SJSA1 (cell line): ENCODE data around the gene TMEM176A. TPM values are rescaled to one million over a fixed set of nuclear protein-coding genes. Genes with fewer than 3 reads are reported as not detected.
A peak's percentile ranks its signal among the peaks of the same experiment; 100 is the strongest.

Source experiments
- DNase-seq, 2 experiments: peaks; one replicate each; pipeline ENCODE4 v3.0.0-alpha.2; 2015 to 2020; ENCODE audit warnings: low spot score in 2 of 2, low read depth in 1 of 2
- H3K27ac ChIP-seq: fragments of 250-450 bp; sonication (Bioruptor Pico); 2 replicates; pipeline ENCODE4 v1.5.1; 2020; ENCODE audit warnings: mild to moderate bottlenecking, moderate library complexity
- H3K27me3 ChIP-seq: fragments of 250-450 bp; sonication (Bioruptor Pico); replicated peaks from 2 replicates; pipeline ENCODE4 v1.5.1; 2020; ENCODE audit warnings: mild to moderate bottlenecking, moderate library complexity
- H3K36me3 ChIP-seq: fragments of 250-450 bp; sonication (Bioruptor Pico); 2 replicates; pipeline ENCODE4 v1.5.1; 2020; ENCODE audit warnings: mild to moderate bottlenecking
- H3K4me1 ChIP-seq: fragments of 250-450 bp; sonication (Bioruptor Pico); replicated peaks from 2 replicates; pipeline ENCODE4 v1.6.1; 2021; ENCODE audit warnings: mild to moderate bottlenecking
- H3K4me3 ChIP-seq: fragments of 250-450 bp; sonication (Bioruptor Pico); 2 replicates; pipeline ENCODE4 v1.5.1; 2020; ENCODE audit warnings: mild to moderate bottlenecking
- H3K9me3 ChIP-seq: fragments of 250-450 bp; sonication (Bioruptor Pico); replicated peaks from 2 replicates; pipeline ENCODE4 v1.5.1; 2020; ENCODE audit warnings: mild to moderate bottlenecking
- total RNA-seq: library from RNA; depleted of rRNA; stranded (reverse); fragments of >200 nt; shearing (Covaris generic); gene quantifications from 2 replicates; pipeline ENCODE4 v1.2.3, GENCODE V29; 2014

The TMEM176A gene
- total RNA-seq, 1 experiment from 2014 or later, result not detected

DNA sequence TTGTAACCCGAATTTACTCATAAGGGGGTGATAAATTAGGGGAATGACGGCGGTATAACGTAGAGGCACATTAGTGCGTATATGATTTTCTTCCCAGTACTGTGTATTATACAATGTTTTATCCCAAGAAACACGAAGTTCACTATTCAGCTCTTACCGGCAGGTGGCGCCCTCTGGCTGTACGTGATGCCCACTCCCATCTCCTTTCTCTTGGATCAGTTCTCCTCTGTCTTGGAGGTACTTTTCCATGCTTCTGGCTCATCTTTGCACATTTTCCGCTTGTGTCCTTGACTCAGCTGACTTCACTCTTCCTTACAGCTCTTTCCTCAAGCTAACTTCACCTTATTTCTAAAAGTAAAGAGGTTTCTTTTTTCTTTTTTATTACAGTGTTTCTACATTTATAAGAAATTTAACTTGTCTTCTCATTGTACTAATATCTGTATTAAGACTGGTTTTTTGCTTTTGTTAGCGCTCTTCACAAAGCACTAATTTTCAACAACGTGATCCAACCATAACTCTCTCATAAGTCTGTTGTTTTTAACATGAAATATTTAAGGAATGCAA, 21.7 kb upstream of the TMEM176A start:
- Histone ChIP-seq H3K4me3 (no peak overlapping the region), H3K27ac (no peak overlapping the region), H3K4me1 (no peaks in the 10 kb centered on the region), H3K9me3 (no peaks in the 10 kb centered on the region), H3K36me3 (no peaks in the 10 kb centered on the region), H3K27me3 (peaks cover 6% of the 10 kb centered on the region; the same call in 1 of the 2 replicates)
- DNase-seq, result peak; percentile 44 to 71

DNA sequence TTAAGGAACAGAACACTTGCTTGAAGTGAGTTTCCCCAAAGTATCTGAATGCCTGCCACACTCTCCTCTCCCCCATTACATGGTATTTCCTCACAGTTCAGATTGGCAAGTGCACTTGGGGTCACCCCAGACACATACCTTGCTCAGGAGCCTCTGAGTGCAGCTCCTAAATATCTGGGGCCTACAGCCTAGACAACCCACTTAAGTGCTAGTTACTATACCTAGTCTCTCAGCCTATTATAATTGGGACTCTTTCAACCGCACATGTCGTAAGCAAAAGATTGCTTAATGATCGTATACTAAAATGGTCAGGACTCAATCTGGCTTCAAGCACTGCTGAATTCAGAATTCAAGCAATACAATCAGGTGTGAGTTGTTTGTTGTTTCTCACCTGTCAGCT, 20.3 kb upstream of the TMEM176A start:
- DNase-seq, result no peak
- Histone ChIP-seq H3K27ac (no peak overlapping the region), H3K4me3 (no peak overlapping the region), H3K9me3 (no peaks in the 10 kb centered on the region), H3K4me1 (no peaks in the 10 kb centered on the region), H3K27me3 (peaks cover 6% of the 10 kb centered on the region; the same call in 1 of the 2 replicates), H3K36me3 (no peaks in the 10 kb centered on the region)

DNA sequence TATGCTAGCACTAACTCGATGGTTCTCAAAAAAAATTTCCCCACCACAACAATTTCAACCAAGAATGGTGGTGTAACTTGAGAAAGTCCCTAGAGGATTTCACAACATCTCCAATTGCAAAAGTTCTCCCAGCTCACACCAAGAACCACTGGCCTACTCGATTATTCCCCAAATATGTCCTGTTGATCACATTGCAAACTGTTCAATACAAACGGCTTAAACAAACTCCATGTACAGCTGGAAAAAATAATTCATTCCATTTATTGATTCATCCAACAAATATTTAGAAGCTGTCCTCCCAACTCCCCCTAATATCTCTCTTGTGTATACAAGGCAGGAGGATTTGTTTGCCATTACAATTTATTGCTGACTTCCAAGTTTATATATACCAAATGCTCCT, 19.5 kb upstream of the TMEM176A start:
- DNase-seq, result no peak
- Histone ChIP-seq H3K27ac (no peak overlapping the region), H3K4me3 (no peak overlapping the region), H3K9me3 (no peaks in the 10 kb centered on the region), H3K36me3 (no peaks in the 10 kb centered on the region), H3K4me1 (no peaks in the 10 kb centered on the region), H3K27me3 (peaks cover 6% of the 10 kb centered on the region; the same call in 1 of the 2 replicates)

DNA sequence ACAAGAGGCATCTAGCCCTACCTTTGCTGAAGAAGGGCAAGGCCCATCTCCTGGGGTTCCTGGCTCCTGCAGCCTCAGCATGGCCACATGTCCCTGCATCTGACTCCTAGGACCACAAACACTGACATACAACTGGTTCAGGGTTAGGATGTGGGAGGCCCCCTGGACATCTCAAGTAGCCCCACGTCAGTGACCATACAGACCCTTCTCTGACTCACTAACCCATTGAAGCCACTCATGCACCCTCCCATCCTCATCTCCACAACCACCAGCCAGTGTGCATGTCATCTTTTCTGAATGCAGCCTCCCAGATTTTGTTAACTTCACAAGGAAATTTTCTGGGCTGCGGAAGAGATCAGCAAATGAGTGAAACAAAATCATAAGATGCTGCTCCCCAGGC, 18.6 kb upstream of the TMEM176A start:
- no peak for DNase-seq
- no peaks in the 10 kb centered on the region for H3K9me3 ChIP-seq
- H3K27me3 ChIP-seq, result peaks cover 1% of the 10 kb centered on the region; the same call in 1 of the 2 replicates
- H3K4me1 ChIP-seq, result no peaks in the 10 kb centered on the region
- H3K36me3 ChIP-seq, result no peaks in the 10 kb centered on the region
- no peak overlapping the region for H3K4me3 ChIP-seq
- H3K27ac ChIP-seq, result no peak overlapping the region

DNA sequence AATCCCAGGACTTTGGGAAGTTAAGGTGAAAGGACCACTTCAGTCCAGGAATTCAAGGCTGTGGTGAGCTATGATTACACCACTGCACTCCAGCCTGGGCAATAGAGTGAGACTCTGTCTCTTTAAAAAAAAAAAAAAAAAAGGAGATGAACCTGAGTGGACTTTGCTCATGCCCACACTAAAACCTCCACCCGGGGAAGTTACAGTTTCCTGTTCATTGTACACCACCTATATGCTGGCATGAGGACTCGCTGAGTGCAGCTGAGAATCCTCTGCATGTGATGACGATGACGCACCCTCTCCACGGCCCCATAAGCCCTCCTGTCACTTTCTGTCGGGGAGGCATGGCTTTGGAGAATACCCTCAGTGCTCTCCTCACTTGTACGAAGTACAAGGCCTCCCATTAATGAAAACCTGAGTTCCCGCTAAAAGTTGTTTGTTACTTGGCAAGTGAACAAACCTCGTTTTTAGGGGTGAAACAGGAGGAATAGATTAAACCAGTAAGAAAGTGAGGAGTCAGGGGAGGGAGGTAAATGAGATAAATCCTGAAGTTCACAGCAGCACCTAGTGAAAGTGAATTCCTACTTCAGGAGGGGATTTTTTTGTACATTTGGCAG, 16.3 kb upstream of the TMEM176A start:
- 0 out of 2 replicates have a peak, but pooled peaks cover 3% of the 10 kb centered on the region for H3K27me3 ChIP-seq
- H3K4me3 ChIP-seq, result no peak overlapping the region
- H3K9me3 ChIP-seq, result no peaks in the 10 kb centered on the region
- no peak for DNase-seq
- no peak overlapping the region for H3K27ac ChIP-seq
- no peaks in the 10 kb centered on the region for H3K4me1 ChIP-seq
- H3K36me3 ChIP-seq, result no peaks in the 10 kb centered on the region

DNA sequence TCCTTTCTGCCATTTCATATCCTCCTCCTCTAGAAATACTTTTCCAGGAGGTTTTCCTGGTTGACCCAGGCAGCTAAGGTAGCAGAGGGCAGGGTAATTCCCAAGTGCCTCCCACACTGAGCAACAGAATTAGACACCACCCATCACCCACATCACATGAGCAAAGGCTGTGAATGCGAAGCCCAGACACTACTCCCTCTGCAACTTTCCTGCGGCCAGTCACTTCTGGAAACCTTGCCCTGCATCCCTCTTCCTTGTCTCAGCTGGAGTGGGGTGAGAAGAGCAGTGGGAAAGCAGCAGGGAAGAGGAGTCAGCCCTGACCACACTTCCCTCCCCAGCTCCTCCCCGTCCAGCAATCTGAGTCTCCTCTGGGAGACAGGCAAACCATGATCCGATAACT, 15.6 kb upstream of the TMEM176A start:
- no peak overlapping the region for H3K27ac ChIP-seq
- no peaks in the 10 kb centered on the region for H3K36me3 ChIP-seq
- no peak overlapping the region for H3K4me3 ChIP-seq
- DNase-seq, result no peak
- H3K27me3 ChIP-seq, result peaks cover 3% of the 10 kb centered on the region; the same call in 1 of the 2 replicates
- H3K4me1 ChIP-seq, result no peaks in the 10 kb centered on the region
- H3K9me3 ChIP-seq, result no peaks in the 10 kb centered on the region

DNA sequence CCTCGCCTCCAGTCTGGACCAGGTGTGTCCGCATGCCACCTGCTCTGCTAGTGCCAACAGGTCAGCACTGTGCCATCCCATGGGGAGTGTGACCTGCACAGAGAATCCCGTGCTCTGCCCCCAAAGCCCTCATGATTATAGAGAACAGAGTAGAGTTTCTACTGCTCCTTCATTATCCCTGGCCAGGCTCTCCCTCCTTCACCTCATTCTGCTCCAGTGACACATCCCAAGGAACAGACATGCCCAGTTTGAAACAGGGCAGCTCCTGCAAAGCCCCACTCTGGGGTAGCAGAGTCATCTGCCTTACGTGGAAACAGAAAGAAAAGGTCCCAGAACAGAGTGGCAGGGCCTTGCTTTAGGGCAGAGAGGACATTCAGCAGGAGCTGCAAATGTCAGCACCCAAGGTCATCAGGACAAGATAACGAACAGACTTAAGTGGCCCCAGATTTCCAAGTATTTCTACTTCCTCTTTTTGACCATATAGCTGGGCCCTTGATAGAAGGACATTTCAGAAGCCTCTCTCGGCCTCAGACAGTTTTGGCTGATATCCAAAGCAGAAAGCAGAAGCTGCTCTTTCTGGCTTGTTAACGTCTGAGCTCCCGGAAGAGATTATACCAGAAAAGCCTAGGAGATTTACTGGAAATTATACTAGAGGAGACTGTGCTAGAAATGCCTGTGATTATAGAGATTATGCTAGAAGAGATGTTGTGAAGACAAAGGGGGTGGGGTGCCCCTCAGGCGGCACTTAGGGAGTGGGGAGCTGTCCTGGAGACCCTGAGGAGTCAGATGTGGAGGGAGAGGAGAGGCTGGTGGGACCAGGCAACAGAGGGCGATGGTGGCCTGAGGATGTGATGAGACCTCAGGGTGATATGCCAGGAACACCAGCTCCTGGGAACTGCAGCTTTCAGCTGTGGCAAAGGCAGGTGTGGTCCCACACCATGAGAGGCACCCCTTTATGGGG, 13.0 kb upstream of the TMEM176A start:
- DNase-seq, result no peak
- Histone ChIP-seq H3K27me3 (peaks cover 15% of the 10 kb centered on the region), H3K9me3 (no peaks in the 10 kb centered on the region), H3K4me3 (no peak overlapping the region), H3K27ac (no peak overlapping the region), H3K36me3 (no peaks in the 10 kb centered on the region), H3K4me1 (no peaks in the 10 kb centered on the region)

DNA sequence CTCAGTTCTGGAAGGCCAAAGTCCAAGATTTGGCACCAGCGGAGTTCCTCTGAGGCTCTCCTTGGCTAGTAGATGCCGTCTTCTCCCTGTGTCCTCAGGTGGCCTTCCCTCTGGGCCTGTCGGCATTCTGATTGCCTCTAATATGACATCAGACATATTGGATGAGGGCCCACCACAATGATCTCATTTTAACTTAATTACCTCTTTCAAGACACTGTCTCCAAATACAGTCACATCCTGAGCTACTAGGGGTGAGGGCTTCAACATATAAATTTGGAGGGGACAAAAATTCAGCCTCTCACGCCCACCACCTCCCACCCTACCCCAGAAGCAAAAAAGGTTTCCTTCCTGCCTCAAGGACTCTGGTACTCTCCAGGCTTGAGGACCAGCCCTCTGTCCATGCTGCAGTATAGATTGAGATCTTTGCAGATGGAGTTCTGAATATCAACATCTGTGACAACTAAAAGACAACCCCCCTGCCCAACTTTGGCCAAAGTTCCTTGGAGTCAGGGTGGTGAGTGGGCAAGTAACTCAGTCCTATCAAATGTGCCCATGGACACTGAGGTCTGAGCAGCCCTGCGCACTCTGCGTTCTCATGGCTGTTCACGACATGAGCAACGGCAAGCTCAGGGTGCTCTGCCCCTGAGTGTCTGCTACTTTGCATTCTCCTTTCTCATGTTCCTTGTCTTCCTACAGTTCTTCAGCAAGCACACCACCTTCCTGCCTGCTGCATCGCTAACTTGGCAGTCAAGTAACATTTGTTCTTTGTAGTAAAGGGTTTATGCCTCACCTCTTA, 11.9 kb upstream of the TMEM176A start:
- H3K9me3 ChIP-seq, result no peaks in the 10 kb centered on the region
- no peaks in the 10 kb centered on the region for H3K4me1 ChIP-seq
- H3K36me3 ChIP-seq, result no peaks in the 10 kb centered on the region
- no peak overlapping the region for H3K27ac ChIP-seq
- peaks cover 15% of the 10 kb centered on the region for H3K27me3 ChIP-seq
- DNase-seq, result no peak
- no peak overlapping the region for H3K4me3 ChIP-seq

DNA sequence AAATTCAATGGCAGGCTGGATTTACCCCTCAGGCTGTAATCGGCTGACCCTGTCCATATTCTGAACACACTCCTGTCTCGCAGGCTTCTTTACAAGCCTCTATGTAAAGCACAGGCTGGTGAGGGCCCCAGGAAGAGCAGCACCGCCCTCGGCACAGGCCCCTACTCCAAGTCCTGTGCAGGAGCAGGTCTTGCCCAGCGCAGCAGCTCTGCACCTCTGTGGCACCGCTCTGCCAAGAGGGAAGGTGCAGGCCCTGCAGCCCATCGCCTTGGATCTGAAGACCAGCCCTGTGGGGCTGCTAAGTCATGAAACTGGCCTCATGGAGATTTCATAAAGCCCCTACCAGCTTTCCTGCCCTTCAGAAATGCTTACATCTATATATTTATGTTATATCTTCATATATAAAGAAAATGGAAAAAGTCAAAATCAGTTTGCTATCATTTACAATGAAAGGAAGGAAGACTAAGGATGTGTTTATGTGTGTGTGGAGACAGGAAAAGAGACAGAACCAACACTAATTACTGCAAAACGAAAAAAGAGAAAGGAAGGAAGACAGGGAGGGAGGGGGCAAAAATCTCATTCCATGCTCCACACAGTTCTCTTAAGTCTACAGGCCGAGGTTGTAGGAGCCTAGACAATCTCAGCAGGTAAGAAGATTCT, 10.0 kb upstream of the TMEM176A start:
- Histone ChIP-seq H3K27ac (no peak overlapping the region), H3K36me3 (no peaks in the 10 kb centered on the region), H3K27me3 (peaks cover 15% of the 10 kb centered on the region), H3K9me3 (no peaks in the 10 kb centered on the region), H3K4me1 (no peaks in the 10 kb centered on the region), H3K4me3 (no peak overlapping the region)
- DNase-seq, result no peak

DNA sequence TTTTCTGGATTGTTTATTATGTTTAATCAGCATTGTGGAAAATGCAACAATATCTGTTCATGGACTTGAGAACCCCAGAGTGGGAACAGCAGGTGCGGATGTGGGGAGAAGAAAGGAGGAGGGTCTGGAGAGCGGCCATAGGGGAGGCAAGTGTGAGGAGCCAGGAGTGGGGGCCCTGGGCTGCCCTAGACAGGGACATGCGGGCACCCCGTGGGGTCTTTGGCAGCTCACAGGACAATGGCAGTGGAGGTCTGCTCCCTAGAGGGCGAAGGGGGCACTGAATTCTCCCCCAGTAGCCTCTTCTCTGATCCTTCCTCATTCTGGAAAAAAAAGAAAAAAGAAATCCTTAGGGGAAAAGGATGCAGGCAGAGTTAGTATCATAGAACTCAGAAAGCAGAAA, 9.3 kb upstream of the TMEM176A start:
- H3K4me3 ChIP-seq, result no peak overlapping the region
- no peaks in the 10 kb centered on the region for H3K36me3 ChIP-seq
- H3K27ac ChIP-seq, result no peak overlapping the region
- H3K9me3 ChIP-seq, result no peaks in the 10 kb centered on the region
- DNase-seq, result no peak
- no peaks in the 10 kb centered on the region for H3K4me1 ChIP-seq
- peaks cover 15% of the 10 kb centered on the region for H3K27me3 ChIP-seq

DNA sequence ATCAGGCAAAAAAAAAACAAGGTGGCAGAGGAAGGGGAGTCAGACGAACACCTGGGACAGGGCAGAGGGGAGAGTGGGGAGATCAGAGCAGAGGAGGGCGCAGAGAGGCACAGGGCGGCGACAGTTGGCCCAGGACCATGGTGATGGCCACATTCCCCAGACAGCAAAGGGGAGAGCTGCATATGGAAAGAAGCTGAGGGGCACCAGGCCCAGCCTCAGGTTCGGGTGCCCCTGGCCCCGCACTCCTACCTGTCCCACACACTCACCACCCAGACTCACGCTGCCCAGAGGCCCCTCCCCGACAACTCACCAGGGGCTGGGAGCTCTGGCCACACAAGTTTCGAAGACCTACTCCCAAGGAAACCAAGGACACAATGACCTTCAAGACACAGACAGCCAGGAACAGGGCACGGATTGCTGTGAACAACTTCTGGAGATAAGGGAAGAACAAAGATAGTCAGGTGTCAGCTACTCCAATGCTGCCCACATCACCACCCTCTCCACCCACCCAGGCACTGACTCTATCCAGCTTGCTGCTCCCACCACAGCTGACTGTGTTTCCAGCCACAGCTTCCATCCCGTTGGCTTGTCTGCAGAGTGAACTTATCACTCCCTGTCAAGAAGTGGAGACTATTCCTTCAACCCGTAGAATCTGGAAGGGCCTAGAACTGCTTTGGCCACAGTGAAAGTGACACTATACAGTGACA, 8.7 kb upstream of the TMEM176A start:
- Histone ChIP-seq H3K27ac (no peak overlapping the region), H3K4me3 (no peak overlapping the region), H3K9me3 (no peaks in the 10 kb centered on the region), H3K4me1 (no peaks in the 10 kb centered on the region), H3K27me3 (peaks cover 15% of the 10 kb centered on the region), H3K36me3 (no peaks in the 10 kb centered on the region)
- no peak for DNase-seq

DNA sequence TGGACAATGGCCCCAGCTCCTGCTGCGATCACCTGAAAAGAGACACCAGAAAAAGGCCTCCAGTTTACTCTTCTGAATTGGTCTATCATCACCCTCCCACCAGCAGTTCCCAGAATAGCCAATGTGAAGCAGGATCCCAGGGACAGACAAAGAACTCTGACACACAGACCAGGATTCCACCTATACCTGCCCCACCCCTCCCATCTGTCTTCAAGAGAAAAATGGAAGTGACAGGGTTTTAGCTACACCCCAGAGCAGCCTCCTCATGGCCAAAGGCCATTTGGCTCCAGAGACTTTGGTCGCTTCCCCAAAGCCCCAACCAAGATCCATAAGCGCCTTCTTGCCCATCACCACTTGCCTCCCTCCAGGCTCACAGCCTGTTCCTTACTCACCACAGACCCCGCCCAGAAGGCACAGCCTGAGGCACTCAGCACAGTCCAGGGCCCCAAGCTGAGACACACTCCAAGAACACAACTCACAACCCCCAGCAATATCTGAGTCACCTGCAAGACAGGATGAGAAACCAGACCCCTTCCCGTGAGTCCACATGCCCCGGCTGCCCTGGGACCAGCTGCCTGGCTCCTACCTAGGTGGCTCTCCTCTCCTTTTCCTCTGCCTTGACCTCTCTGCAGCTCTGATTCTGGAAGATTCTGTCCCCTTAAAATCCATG, 6.9 kb upstream of the TMEM176A start:
- Histone ChIP-seq H3K4me3 (no peak overlapping the region), H3K27me3 (peaks cover 18% of the 10 kb centered on the region), H3K36me3 (no peaks in the 10 kb centered on the region), H3K9me3 (no peaks in the 10 kb centered on the region), H3K27ac (no peak overlapping the region), H3K4me1 (no peaks in the 10 kb centered on the region)
- no peak for DNase-seq
